ENCODE measurements around the gene DAB2IP. TPM values are rescaled to one million over a fixed set of nuclear protein-coding genes. Genes with fewer than 3 reads are reported as not detected.
A peak's percentile ranks its signal among the peaks of the same experiment; 100 is the strongest.

The DAB2IP gene
- total and polyA plus RNA-seq, 2 of the 4 experiments (the other 2 are of a cell fraction): 5.6 to 17.2 TPM

DNA sequence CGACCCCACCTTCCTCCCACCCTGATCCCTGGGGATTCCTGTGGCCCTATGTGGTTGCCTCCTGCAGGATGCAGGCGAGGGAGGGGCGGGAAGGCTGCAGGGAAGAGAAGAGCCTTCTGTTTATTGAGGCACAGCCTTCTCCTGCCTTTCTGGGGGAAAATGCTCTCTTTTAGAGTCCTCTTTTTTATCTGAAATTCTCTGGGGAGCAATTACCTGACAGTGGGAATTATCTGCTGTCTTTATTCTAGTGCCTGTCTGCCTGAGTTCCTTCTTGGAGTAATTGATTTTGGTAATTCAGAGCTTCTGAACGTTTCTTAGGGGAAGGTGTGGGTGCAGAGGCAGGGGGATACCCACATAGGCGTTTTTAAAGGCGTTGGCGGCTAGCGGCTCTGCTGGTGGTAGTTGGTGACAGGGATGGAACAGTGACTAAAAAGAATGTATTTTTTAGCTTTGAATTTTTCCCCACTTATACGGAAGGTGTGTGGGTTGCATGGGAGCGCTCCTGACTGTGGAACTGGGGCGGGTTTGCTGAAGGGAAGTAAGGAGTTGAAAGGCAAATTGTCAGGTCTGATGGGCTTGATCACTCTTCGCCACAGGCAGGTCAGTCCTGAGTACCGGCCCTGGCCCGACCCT lies 35.2 kb upstream of the DAB2IP start:
- H3K56ac ChIP-seq (ENCODE audit: extremely low read depth, insufficient read depth, low read length): no peak overlapping the region
- H4K8ac ChIP-seq (ENCODE audit: low read depth in 2 of 2, low read length in 2 of 2): no peak overlapping the region
- DNase-seq: no peak
- no peak overlapping the region for H4K91ac ChIP-seq (ENCODE audit: insufficient read depth, low read depth, low read length)
- no TSS peak for BruUV-seq (replicated peaks)
- H3K23ac ChIP-seq (ENCODE audit: low read depth, low read length): no peak overlapping the region
- H4K5ac ChIP-seq (ENCODE audit: low read depth, low read length): no peak overlapping the region
- H2AK5ac ChIP-seq (ENCODE audit: low read depth, low read length): no peak overlapping the region
- no peak overlapping the region for H2BK5ac ChIP-seq (ENCODE audit: low read depth, low read length, poor library complexity, severe bottlenecking)
- no peak overlapping the region for H3K4ac ChIP-seq (ENCODE audit: low read depth, low read length)
- no peaks in the 10 kb centered on the region; a peak in 1 of 4 replicates for H3K79me1 ChIP-seq (ENCODE audit: low read depth in 1 of 2, low read length in 2 of 2)
- no peak overlapping the region for H3K18ac ChIP-seq (ENCODE audit: low read depth, low read length)
- TF ChIP-seq FOS (IDR thresholded peaks at IDR 0.05; ENCODE audit: low read depth, low read length) (no peak), SMC3 (IDR thresholded peaks at IDR 0.05; ENCODE audit: low read depth, low read length) (no peak), RCOR1 (IDR thresholded peaks at IDR 0.05; ENCODE audit: insufficient replicate concordance, low read length) (no peak), RAD21 (IDR thresholded peaks at IDR 0.05; ENCODE audit: low read length) (no peak), ELK1 (IDR thresholded peaks at IDR 0.05; ENCODE audit: borderline replicate concordance, low read depth, low read length) (no peak), CHD1 (IDR thresholded peaks at IDR 0.05; ENCODE audit: low read depth, low read length) (no peak), MXI1 (IDR thresholded peaks at IDR 0.05; ENCODE audit: borderline replicate concordance, low read depth, low read length) (no peak), CEBPB (IDR thresholded peaks at IDR 0.05; ENCODE audit: low read depth, low read length) (no peak), BHLHE40 (IDR thresholded peaks at IDR 0.05; ENCODE audit: low read depth, low read length) (no peak), POLR2A (IDR thresholded peaks at IDR 0.05; ENCODE audit: low read depth, low read length) (no peak), MAZ (IDR thresholded peaks at IDR 0.05; ENCODE audit: borderline replicate concordance, low read depth, low read length) (no peak), MAFK (IDR thresholded peaks at IDR 0.05; ENCODE audit: low read depth, low read length) (no peak), NFE2L2 (IDR thresholded peaks at IDR 0.05; ENCODE audit: low read depth, low read length) (no peak), RFX5 (IDR thresholded peaks at IDR 0.05; ENCODE audit: low read depth, low read length) (no peak), USF2 (IDR thresholded peaks at IDR 0.05; ENCODE audit: low read depth, low read length) (no peak)
- TF ChIP-seq, protein P1, sequence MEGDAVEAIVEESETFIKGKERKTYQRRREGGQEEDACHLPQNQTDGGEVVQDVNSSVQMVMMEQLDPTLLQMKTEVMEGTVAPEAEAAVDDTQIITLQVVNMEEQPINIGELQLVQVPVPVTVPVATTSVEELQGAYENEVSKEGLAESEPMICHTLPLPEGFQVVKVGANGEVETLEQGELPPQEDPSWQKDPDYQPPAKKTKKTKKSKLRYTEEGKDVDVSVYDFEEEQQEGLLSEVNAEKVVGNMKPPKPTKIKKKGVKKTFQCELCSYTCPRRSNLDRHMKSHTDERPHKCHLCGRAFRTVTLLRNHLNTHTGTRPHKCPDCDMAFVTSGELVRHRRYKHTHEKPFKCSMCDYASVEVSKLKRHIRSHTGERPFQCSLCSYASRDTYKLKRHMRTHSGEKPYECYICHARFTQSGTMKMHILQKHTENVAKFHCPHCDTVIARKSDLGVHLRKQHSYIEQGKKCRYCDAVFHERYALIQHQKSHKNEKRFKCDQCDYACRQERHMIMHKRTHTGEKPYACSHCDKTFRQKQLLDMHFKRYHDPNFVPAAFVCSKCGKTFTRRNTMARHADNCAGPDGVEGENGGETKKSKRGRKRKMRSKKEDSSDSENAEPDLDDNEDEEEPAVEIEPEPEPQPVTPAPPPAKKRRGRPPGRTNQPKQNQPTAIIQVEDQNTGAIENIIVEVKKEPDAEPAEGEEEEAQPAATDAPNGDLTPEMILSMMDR (conservative IDR thresholded peaks at IDR 0.05; ENCODE audit: low read depth, low read length): no peak
- H4K20me1 ChIP-seq (ENCODE audit: insufficient read depth, low read length): peaks cover 16% of the 10 kb centered on the region
- H3K27ac ChIP-seq (ENCODE audit: insufficient read depth, low read length): no peak overlapping the region
- WGBS, 2 experiments (ENCODE audit: extremely low coverage in 2 of 2, insufficient read length in 1 of 2): 100% methylated on average over 2 of the region's 14 CpGs; no CpG with 5 or more reads in 1 of the 2 experiments
- peaks cover 2% of the 10 kb centered on the region for H3K27me3 ChIP-seq (ENCODE audit: control insufficient read depth, insufficient read depth, low read length)
- no peak overlapping the region for H3K4me2 ChIP-seq (ENCODE audit: low read depth, low read length)
- H2BK20ac ChIP-seq (ENCODE audit: low read depth, low read length): no peak overlapping the region
- H3K9me3 ChIP-seq (ENCODE audit: control insufficient read depth, insufficient read depth, low read length): no peaks in the 10 kb centered on the region
- peak overlapping the region; percentile 37 for H2AFZ ChIP-seq (replicated peaks; ENCODE audit: low read length, poor library complexity)
- H3K4me1 ChIP-seq (ENCODE audit: control insufficient read depth, insufficient read depth, low read length): peaks cover 6% of the 10 kb centered on the region; the same call in 1 of the 2 replicates
- in situ Hi-C loops (cut with MboI; ENCODE audit: low sequenced_read_pairs) (no loop called here), dilution Hi-C loops (cut with HindIII; ENCODE audit: low sequenced_read_pairs, unreplicated experiment) (no loop called here), intact Hi-C loops (cut with micrococcal nuclease) (no loop called here)
- ChIA-PET POLR2A (ENCODE audit: unreplicated experiment) (no interaction called here), CTCF (no interaction called here)
- 0 out of 2 replicates have a peak, but pooled peaks cover 4% of the 10 kb centered on the region for H3K9me1 ChIP-seq (ENCODE audit: insufficient read depth, low read length)
- H3K9ac ChIP-seq (ENCODE audit: low read depth, low read length): no peak overlapping the region
- no peak for ATAC-seq (ENCODE audit: low read depth)
- no peak overlapping the region for H2BK15ac ChIP-seq (ENCODE audit: low read depth, low read length)
- H2AK9ac ChIP-seq (replicated peaks; ENCODE audit: low read depth, low read length, poor library complexity): no peak overlapping the region
- no peak overlapping the region for H3K4me3 ChIP-seq (ENCODE audit: insufficient read depth, low read depth, low read length)
- no peak overlapping the region for H3K14ac ChIP-seq (replicated peaks; ENCODE audit: low read depth, low read length)
- no peak overlapping the region for H2BK120ac ChIP-seq (ENCODE audit: low read depth, low read length)
- H3K36me3 ChIP-seq (ENCODE audit: control insufficient read depth, insufficient read depth, low read length): no peaks in the 10 kb centered on the region
